ENCODE results near the gene PIK3R5. TPM values are rescaled to one million over a fixed set of nuclear protein-coding genes. Genes with fewer than 3 reads are reported as not detected.
"Not testable (repeated sequence)": the region's sequence is repeated elsewhere in the genome, so short reads cannot be mapped to it uniquely, and the experiment has no call there.

PIK3R5 gene
- total RNA-seq, 4 donors from 2014 or later, result 0.63 to 5.9 (median 2.9) TPM

- in situ Hi-C loops (cut with MboI; ENCODE audit: low sequenced_read_pairs in 4 of 4), result loop anchor here in 3 of 4 donors (10.0 to 25.0 kb wide), 3 partner anchors 289 to 539 kb away; no protein-coding TSS in a partner anchor
- no peak for ATAC-seq
- Histone ChIP-seq H3K4me3 (no peak overlapping the region), H3K4me1 (no peaks in the 10 kb centered on the region), H3K27ac (no peak overlapping the region), H3K36me3 (no peaks in the 10 kb centered on the region), H3K9me3 (no peaks in the 10 kb centered on the region), H3K27me3 (peaks cover 0 to 9% (median 5%) of the 10 kb centered on the region in 3 donors)
- intact Hi-C loops (cut with DNase I; ENCODE audit: low total_unique reads), result loop anchor here (10.0 kb wide), 1 partner anchor 297 kb away; no protein-coding TSS in a partner anchor
- DNase-seq, result no peak
- peak; percentile 26 to 67 (median 37) for TF ChIP-seq CTCF (IDR thresholded peaks at IDR 0.05 in 4 of 5, conservative IDR thresholded peaks at IDR 0.05 in 1 of 5)
- TF ChIP-seq POLR2A (IDR thresholded peaks at IDR 0.05), result no peak
These were observed 32.6 kb upstream of the PIK3R5 start for GRCh38 chr17:8997994-8998628.

- no peak overlapping the region for H3K4me3 ChIP-seq
- peaks cover 0 to 5% (median 4%) of the 10 kb centered on the region in 3 donors for H3K27me3 ChIP-seq
- no peaks in the 10 kb centered on the region for H3K4me1 ChIP-seq
- no peak for DNase-seq
- TF ChIP-seq CTCF (IDR thresholded peaks at IDR 0.05 in 4 of 5, conservative IDR thresholded peaks at IDR 0.05 in 1 of 5) (no peak), POLR2A (IDR thresholded peaks at IDR 0.05) (no peak)
- no peak for ATAC-seq
- in situ Hi-C loops (cut with MboI; ENCODE audit: low sequenced_read_pairs in 4 of 4) (loop anchor here in 3 of 4 donors (10.0 to 25.0 kb wide), 3 partner anchors 292 to 542 kb away; no protein-coding TSS in a partner anchor), intact Hi-C loops (cut with DNase I; ENCODE audit: low total_unique reads) (loop anchor here (10.0 kb wide), 1 partner anchor 299 kb away; no protein-coding TSS in a partner anchor)
- no peaks in the 10 kb centered on the region for H3K9me3 ChIP-seq
- no peak overlapping the region for H3K27ac ChIP-seq
- H3K36me3 ChIP-seq, result no peaks in the 10 kb centered on the region
These were observed 30.2 kb upstream of the PIK3R5 start for GRCh38 chr17:8995711-8996110.

- no peaks in the 10 kb centered on the region for H3K9me3 ChIP-seq
- no peaks in the 10 kb centered on the region for H3K4me1 ChIP-seq
- H3K36me3 ChIP-seq, result no peaks in the 10 kb centered on the region
- no peak overlapping the region for H3K27ac ChIP-seq
- H3K4me3 ChIP-seq, result no peak overlapping the region
- no peaks in the 10 kb centered on the region for H3K27me3 ChIP-seq
- intact Hi-C loops (cut with DNase I; ENCODE audit: low total_unique reads), result loop anchor here (10.0 kb wide), 1 partner anchor 300 kb away; no protein-coding TSS in a partner anchor
- TF ChIP-seq POLR2A (IDR thresholded peaks at IDR 0.05), result no peak
- peak in 4 of 5 experiments; percentile 31 to 61 (median 47) for TF ChIP-seq CTCF (IDR thresholded peaks at IDR 0.05 in 4 of 5, conservative IDR thresholded peaks at IDR 0.05 in 1 of 5)
- in situ Hi-C loops (cut with MboI; ENCODE audit: low sequenced_read_pairs in 4 of 4), result loop anchor here in 3 of 4 donors (10.0 to 25.0 kb wide), 3 partner anchors 293 to 543 kb away; no protein-coding TSS in a partner anchor
- ATAC-seq (no peak), DNase-seq (no peak)
These were observed 28.8 kb upstream of the PIK3R5 start for GRCh38 chr17:8994319-8994718.

DNA sequence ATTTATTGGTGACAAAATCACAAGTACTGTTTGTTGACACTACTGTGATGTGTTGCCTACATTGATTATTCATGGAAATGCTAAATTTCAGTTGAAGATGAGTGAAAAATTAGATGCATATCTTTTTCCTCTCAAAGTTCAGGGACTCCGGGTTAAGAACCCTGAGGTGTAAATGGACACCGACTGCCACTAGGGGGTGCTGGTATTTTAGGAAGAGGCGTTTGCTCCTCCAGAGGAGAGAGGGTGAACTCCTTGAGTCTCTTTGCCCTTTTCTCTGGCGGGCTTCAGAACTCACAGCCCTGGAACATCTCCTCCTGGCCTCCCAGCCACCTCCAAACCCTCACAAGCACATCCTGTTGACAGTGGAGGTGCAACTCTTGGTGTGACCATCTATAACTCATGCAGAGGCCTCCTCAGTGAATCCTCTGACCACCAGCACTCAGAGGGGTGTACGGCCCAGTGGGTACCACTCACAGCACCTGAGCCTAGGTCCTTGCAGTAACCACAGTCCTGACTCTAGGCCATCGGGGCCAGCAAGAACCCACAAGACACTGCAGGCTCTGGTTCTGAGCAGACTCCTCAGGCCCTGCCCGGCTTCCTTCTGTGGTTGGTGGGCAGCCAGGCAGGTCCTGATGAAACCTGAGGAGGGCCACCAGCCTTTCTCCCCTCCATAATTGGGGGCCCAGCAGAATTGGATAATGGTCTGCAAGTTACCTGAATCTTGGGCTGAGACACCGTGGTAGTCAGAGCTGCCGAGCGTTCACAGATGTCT, 26.2 kb upstream of the PIK3R5 start:
- H3K4me1 ChIP-seq, result no peaks in the 10 kb centered on the region
- intact Hi-C loops (cut with DNase I; ENCODE audit: low total_unique reads) (loop anchor here (2.0 to 10.0 kb wide), 2 partner anchors 303 to 531 kb away; no protein-coding TSS in a partner anchor), in situ Hi-C loops (cut with MboI; ENCODE audit: low sequenced_read_pairs in 4 of 4) (loop anchor here in 3 of 4 donors (10.0 to 25.0 kb wide), 3 partner anchors 296 to 546 kb away; no protein-coding TSS in a partner anchor)
- no peaks in the 10 kb centered on the region for H3K36me3 ChIP-seq
- H3K4me3 ChIP-seq, result no peak overlapping the region
- H3K27ac ChIP-seq, result no peak overlapping the region
- no peaks in the 10 kb centered on the region for H3K9me3 ChIP-seq
- DNase-seq, result peak in 1 of 2 donors; percentile 37
- H3K27me3 ChIP-seq, result no peaks in the 10 kb centered on the region
- TF ChIP-seq CTCF (IDR thresholded peaks at IDR 0.05 in 4 of 5, conservative IDR thresholded peaks at IDR 0.05 in 1 of 5) (peak; percentile 41 to 67 (median 52)), POLR2A (IDR thresholded peaks at IDR 0.05) (no peak)
- ATAC-seq, result peak in 1 of 2 donors; percentile 53

- in situ Hi-C loops (cut with MboI; ENCODE audit: low sequenced_read_pairs in 4 of 4), result loop anchor here (10.0 to 25.0 kb wide), 3 partner anchors 299 to 549 kb away; no protein-coding TSS in a partner anchor
- H3K27me3 ChIP-seq; ATAC-seq; intact Hi-C loops (cut with DNase I; ENCODE audit: low total_unique reads); H3K9me3 ChIP-seq; DNase-seq; H3K4me3 ChIP-seq; H3K36me3 ChIP-seq; H3K27ac ChIP-seq; H3K4me1 ChIP-seq: not testable (repeated sequence)
These were observed 22.9 kb upstream of the PIK3R5 start for GRCh38 chr17:8988263-8988935.
